Stimulated activated CD4-positive, alpha-beta T cell treated with anti-CD3 and anti-CD28 coated beads, TNF-alpha, amount 100 ng/mL, for 24 hours (primary cell): ENCODE data around the gene FOXP3.
A peak's percentile ranks its signal among the peaks of the same experiment; 100 is the strongest.

ENCODE experiments used
- DNase-seq, 3 experiments: peaks; one replicate each; pipeline ENCODE4 v3.0.0-alpha.2; 2020; ENCODE audit warnings: low read depth in 3 of 3

FOXP3 gene

DNA sequence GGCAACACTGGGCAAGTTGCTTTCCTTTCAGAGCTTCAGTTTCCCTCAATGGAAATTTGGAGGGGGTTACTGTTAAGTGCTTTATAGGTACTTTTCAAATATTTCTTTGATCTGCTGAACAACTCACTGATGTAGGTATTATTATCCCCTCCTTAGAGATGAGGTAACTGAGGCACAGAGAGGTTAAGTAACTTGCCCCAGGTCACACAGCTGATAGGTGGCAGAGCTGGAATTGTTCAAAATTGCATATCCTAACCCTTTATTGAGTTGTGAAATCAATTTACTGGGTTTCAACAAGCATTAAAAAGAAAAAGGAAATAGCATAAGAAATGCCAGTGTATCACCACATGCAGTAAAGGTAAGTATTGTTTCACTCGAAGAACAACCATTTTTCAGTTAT is 11.7 kb upstream of the FOXP3 start:
- no peak for DNase-seq

DNA sequence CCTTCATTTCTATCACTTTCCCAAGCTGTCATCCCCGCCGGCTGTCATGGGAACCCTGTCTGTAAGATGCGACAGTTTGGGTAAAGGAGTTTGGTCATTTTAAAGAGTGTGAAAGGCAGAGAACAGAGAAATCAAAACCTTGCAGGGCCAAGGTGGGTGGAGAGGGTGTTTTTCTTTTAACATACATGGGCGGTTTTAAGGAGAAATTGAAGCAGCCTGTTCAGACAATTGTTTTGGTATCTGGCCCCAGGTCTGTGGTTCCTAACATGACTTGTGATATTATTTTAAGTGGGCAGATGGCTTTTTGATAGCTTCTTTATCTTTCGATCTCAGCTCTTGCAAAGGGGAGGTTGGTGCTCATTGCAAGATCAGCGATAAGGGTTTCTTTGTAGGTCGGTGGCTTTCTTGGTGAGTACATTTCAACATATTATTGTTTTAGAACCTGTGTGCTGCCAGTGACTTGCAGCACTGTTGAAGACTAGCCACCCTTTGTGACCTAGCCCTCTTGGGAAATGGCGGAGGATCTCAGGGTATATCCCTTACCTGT is 8.7 kb upstream of the FOXP3 start:
- DNase-seq: peak in 1 of 3 experiments; percentile 9

DNA sequence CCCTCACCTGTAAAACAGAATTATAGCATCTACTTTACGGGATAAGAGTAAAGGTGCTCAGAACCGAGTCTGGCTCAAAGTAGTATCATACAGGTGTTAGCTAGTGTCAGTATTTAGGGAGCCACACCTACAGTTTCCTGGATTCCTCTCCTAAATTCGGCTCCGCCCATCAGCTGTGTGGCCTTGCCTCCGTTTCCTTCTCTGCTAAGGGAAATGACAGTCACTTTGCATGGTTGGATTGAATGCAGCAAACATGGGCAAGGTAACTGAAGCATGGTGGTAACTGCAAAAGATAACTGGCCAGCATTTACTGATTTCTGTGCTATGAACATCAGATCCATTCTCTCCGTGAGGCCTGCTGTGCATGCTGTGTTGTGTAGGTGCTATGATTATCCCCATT is 7.9 kb upstream of the FOXP3 start:
- DNase-seq: no peak

DNA sequence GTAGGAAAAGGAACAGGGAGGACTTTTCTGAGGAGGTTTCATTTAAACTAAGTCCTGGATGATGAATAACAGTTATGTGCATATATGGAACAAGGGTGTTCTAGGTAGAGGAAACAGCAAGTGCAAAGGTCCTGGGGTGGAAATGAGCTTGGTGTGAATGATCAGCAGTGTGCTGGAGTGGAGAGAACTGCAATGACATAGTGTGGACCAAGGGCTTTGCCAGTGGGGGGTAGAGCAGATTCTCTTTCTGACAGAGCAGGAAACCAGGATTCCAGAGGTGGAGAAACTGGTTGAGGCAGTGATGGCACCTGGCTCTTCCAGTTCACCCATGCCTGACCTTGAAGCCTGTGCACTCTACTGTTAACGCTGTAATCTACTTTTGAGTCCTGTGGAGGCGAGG is 6.8 kb upstream of the FOXP3 start:
- no peak for DNase-seq

DNA sequence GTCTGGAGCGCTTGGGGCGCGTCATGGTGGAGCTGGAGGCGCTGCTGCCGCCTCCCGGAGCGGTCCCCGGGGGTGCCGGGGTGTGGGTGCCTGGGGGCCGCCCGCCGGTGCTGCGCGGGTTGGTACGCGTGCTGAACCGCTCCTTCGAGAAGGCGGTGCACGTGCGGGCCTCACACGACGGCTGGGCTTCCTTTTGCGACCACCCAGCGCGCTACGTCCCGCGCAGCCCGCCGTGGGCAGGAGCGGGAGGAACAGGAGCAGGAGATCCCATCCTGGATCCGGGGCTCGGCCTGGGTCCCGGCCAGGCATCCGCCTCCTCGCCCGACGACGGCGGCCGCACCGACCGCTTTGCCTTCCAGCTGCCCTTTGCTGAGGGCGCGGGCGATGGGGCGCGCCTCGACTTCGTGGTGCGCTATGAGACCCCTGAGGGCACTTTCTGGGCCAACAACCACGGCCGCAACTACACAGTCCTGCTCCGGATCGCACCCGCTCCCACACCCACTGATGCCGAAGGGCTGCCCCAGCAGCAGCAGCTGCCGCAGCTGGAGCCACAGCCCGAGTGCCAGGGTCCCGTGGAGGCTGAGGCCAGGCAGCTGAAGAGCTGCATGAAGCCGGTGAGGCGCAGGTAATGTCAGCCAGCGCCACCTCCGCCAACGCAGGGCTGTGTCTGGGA is 5.9 kb upstream of the FOXP3 start:
- no peak for DNase-seq

DNA sequence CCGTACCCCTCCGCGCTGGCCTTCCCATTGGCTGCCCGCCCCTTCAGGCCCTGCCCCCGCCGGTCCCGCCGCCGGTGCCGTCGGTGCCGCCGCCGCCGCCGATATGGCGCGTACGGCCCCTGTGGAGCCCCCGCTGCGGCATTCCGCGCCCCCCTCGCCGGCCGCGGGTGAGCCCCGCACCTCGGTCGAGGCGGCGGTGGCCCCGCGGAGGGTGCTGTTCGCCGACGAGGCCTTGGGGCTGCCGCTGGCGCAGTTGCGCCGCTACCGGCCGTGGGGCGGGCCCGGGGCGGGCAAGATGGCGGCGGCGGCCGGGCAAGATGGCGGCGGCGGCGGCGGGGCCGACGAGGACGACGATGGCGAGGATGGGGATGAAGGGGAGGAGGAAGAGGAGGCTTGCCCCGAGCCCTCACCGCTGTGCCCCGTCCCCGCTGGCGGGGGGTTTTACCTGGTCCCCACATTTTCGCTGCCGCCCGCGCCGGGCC is 5.3 kb upstream of the FOXP3 start, which contains the start of gene PPP1R3F:
PPP1R3F (plus strand) TSS at position 27 of the 482 bp plus-strand sequence; CDS start at position 104, 77 bp downstream.
- no peak for DNase-seq

DNA sequence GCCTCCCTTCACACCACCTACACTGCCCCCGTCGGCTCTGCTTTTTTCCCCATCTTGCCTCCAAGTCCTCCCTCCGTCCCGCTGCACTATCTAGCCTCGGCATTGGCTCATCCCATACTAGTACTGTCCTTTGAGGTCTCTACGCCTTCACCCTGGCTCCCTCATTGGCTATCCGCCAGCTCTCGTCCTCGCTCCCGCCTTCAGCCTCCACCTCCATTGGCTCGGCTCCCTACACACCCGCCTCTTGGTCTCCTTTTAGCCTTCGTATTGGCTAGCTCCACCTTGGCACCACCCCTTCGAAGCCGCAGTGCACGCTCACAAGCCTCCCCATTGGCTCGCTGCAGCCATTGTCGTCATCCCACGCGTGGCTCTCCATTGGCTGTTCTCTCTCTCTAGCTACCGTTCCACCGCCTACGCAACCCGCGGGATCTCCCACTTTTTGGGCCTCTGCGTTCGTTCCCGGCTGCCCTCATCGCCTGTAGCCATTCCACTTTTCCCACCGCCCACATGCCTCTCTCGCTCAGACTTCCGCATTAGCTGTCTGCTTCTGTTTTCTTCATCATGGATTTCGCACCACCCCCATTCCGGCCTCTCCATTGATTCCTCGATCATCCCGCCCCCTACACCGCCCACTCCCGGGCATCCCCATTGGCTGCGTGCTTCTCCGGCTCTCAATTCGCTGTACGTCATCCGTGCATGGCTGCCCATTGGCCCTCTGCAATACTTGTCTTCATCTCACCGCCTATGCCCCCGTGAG is 4.7 kb upstream of the FOXP3 start:
- peak; percentile 84 to 93 (median 91) for DNase-seq

DNA sequence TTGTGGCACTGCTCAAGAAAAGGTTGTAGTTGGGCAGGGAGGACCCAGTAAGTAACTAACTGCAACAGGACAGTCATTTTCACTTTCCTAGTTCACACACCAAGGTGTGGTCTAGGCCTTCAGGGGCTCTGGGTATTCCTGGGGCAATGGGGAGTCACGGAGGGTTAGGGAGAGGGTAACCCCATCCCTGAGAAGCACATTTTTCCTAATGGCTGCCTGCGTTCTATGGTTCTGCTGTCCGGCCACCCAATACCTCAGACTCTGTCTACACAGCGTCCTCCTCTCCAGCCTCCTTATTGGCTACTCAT is 4.1 kb upstream of the FOXP3 start:
- no peak for DNase-seq

DNA sequence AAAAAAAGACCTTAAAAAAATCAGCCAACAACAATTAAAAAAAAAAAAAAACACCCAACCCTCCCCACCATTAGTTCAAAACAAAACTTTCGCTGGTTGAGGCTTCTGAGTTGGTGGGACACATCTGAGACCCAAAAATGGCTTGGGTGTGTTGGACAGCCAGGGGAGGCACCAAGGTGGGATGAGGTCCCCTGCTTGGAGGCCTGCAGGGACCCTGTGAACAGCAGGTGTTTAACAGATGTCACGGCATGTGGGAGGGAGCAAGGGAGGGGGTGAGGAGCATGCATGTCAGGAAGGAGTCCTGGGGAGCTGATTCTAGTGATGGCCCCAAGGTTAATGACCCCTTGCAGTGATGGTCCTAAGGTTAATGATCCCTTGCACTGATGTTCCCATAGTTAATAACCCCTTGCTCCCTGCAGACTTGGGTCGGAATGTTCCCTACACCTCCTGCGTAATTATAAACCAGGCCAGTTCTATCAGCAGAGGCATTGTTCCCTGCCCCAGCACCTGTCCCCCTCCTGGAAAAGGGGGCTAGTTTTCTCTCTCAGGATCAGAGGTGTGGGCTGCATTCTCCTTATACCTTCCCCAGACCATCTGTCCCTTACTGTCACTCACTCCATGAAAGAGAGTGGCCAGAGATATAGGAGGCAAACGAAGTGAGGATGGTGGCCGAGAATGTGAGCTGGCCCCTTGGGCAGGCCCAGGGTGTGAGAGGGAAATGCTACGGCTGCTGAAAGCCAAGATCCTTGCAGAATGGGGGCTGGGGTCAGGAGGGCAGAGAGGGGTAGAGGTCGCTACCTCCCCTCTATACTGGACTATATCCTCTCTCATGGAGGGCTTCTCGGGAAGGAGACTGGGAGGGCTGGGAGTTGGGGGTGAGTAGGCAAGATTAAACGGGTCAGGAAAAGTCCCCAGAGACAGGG is 2.3 kb upstream of the FOXP3 start:
- DNase-seq: no peak

DNA sequence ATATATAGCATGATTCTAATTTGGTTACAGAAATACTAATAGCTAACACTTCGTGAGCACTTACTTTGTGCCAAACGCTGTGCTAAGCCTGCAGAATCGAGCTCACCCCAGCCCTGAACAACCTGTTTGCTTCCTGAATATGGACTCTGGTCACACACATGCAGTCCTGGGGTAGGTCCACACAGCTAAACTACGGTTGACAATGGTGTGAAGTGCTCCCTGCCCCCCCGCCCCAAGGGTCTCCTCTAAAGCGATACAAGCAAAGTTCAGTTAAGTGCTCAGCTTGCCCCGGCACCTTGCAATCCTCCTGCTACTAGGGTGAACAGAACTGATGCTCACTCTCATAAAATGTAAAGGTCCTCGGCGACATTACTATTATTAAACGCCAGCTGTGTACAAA is 879 bp downstream of the FOXP3 start:
- no peak for DNase-seq

DNA sequence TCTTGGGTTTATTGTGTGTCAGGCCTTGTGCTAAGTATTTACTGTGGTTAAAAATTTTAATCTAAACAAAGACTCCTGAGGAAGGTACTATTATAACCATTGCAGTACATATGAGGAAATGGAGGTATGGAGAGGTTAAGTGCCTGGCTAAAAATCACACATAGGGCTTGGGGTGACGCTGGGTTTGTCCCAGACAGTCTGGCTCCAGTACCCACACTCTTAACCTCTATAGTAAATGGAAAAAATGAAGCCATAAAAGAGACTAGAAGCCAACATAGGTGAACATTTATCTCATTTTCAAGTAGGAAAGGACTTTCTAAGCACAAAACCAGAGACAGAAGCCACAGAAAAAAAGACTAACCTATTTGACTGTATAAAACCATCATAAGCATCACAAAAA is 1.9 kb downstream of the FOXP3 start:
- no peak for DNase-seq

DNA sequence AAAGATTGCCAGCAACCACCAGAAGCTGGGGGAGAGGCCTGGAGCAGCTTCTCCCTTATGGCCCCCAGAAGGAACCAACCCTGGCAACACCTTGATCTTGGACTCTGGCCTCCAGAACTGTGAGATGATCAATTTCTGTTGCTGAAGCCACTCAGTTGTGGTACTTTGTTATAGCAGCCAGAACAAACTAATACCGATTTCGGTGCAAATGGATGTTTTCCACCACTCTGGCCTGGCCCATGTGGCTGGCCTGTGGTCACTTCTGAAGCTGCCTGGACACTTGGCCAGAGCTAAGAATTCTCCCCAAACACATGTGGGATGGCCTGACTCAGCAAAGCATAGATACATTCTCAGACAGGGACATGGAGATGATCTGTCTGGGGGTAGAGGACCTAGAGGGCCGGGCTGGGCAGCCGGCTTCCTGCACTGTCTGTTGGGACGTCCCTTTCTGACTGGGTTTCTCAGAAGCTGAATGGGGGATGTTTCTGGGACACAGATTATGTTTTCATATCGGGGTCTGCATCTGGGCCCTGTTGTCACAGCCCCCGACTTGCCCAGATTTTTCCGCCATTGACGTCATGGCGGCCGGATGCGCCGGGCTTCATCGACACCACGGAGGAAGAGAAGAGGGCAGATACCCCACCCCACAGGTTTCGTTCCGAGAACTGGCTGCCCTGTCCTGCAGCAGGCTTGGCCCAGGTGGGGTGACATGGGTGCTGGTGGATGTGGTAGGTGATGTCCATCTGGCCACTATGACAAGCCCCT is 4.1 kb downstream of the FOXP3 start:
- no peak for DNase-seq

DNA sequence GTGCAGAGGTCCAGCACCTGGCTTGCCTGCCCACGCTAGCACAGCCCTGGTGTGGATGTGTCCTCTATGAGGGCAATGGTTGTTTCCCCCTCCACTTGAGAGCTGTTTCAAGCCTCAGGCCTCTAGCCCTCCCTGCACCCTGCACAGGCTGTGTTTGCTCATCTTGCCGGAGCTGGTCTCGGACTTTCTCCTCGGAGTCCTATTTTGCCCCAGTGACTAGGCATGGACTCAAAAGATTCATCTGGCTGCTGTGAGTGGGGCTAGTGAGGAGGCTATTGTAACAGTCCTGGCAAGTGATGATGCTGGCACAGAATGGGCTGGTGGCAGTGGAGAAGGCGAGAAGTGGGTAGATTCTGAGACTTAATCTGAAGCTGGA is 5.8 kb downstream of the FOXP3 start:
- DNase-seq: no peak

DNA sequence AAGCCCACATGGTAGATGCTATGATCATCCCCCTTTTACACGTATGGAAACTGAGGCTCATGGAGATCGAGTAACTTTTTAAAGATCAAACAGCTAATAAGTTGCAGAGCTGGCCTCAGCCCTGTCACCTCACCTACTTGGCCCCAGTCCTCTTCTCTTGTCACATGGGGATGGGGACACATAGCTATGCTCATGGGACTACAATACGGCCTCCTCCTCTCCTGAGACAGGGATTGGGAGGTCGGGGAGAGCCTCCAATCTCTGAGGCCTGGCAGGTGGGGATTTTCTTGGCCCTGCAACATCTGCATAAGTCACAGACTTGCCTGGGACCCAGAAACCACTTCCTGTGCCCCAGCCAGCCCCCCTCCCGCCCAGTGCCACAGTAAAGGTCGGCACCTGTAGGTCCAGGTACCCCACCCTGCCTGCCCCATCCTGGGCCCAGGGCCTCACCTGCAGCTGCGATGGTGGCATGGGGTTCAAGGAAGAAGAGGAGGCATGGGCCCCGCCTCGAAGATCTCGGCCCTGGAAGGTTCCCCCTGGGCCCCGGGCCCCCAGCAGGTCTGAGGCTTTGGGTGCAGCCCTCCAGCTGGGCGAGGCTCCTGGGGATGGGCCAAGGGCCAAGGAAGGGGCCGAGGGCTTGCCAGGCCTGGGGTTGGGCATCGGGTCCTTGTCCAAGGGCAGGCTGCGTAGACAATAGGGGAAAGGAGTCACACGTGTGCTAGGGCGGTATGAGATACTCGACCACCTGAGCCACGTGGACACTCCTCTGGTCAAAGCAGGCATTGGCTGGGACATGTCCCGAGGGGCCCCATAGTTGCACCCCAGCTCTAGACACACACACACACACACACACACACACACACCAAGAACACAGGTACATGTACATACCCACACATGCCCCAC is 6.4 kb downstream of the FOXP3 start:
- no peak for DNase-seq

DNA sequence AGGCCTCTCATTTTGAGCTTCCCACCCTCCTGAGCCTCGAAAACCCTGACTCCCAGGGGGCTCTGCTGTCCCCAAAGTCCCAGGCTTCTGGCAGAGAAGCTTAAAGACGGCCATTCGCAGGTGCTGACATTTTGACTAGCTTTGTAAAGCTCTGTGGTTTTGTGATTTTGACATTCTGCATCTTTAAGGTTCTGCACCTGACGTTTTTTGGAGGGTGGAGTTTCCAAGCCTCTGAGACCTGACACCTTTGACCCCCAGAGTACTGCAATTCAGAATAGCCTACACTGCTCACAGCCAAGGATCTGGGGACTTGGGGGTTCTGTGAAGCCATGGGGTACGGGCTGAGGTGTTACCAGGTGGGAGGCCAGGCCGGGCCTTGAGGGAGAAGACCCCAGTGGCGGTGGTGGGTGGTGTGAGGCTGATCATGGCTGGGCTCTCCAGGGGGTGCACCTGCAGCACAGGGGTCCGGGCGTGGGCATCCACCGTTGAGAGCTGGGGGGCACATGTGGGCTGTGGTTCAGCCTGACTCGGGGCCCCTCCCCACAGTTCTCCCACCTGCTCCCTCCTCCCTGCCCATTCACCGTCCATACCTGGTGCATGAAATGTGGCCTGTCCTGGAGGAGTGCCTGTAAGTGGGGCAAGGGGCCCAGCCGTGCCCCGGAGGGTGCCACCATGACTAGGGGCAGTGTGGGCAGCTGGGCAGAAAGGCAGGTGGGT is 7.3 kb downstream of the FOXP3 start:
- no peak for DNase-seq

DNA sequence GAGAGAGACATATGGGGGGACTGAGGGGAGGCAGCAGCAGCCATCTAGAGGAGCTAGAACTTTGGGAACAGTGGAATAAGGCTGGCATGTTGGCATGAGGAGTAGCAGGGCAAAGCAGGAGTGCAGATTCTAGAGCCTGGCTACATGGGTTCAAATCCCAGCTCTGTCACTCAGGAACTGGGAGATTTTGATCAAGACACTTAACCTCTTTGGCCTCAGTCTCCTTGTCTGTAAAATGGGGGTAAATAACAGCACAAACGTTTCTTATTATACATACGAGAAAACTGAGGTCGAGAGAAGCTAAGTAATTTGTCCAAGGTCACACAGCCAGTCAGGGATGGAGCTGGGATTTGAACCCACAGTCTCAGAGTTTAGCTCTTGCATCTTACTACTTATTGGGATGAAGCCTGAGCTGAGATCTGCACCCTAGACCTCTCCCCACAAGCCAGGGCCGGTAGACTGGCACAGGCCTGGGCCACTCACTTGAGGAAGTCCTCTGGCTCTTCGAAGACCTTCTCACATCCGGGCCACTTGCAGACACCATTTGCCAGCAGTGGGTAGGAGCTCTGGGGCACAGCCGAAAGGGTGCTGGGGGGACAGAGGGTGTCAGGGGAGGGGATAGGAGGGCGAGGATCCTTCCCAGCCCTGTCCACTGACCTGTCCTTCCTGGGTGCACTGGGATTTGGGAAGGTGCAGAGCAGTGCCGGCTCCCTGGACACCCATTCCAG is 8.1 kb downstream of the FOXP3 start:
- DNase-seq: no peak

DNA sequence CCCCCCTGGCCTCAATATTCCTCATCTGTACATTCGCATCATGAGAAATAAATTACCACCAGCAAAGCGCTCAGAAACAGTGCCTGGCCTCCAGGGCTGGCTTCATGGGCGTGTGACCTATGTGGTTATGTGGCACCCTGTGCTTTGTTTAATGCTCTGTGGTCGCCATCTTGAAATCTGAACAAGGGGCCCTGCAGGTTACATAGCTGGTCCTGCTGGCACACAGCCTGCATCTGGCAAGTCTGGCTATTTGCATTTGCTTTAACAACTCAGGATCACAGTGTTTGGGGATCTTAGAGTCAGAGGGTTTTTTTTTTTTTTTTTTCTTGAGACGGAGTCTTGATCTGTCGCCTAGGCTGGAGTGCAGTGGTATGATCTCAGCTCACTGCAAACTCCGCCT is 9.9 kb downstream of the FOXP3 start:
- DNase-seq: no peak

DNA sequence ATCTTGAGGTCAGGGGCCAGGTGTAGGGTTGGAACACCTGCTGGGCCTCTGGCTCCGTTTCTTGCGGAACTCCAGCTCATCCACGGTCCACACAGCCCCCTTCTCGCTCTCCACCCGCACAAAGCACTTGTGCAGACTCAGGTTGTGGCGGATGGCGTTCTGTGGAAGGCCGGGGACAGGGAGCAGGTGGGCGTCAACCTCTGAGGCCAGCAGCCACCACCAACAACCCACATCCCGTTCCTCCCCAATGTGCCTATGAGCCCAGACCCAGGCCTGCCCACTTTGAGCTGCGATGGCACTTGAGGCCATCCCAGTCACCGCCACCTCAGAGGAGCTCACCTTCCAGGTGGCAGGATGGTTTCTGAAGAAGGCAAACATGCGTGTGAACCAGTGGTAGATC is 13.2 kb downstream of the FOXP3 start:
- no peak for DNase-seq

DNA sequence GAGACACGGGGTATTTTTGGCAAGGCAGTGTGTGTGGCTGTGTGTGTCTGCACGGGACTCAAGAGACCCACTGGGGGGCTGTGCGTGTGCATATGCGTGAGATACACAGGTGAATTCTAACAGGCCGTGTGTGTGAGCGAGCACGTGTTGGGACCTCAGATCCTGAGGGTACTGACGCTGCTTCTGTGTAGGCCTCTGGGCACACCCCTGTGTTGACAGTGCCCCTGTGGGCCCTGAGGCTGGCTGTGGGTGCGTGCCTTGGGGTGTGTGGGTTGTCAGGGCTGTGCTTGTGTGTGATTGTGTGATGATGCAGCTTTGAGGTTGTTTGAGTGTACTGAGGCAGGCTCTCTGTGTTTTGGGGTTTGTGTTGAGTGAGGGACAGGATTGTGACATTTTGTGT is 13.9 kb downstream of the FOXP3 start:
- DNase-seq: no peak
